Stimulated activated naive CD4-positive, alpha-beta T cell (primary cell): Measurements from ENCODE around the gene PLXNA4.

Experiments
- DNase-seq, 6 experiments: peaks; one replicate each; lab custom pipeline; 2025; lab: John Stamatoyannopoulos, UW

Gene PLXNA4

DNA sequence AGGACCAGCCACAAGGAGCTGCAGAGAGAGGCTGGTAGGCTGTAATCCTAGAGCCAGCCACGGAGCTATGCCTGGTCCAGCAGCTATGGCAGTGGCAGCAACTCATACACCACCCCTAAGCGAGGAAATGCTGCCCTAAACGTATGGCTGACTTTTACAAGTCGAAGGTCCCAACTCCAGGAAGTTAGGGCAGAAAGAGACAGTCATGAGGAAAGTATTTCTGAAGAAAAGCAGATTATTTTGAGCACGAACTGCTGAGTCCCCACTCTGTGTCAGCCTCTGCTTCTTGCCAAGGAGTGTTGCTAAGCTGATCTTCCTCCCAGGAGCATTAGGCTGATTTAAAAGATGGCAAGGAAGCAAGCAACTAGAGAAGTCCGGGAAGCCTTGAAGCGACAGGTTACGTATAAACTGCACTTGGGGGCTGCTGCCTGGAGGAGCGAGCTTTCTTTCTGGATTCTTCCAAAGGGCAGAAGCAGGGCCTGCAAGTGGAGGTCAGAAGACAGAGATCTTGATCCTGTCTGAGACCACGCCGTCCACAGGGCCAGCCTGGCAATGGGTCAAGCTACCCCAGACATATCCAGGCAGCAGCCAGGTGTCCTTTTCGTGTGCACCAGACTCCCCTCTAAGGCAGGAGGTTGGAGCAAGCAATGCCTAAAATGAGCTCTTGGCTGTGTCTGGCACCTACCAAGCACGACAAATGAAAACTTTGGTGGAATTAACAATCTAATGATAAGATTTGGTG is 39.4 kb downstream of the PLXNA4 start:
- DNase-seq, result no peak

DNA sequence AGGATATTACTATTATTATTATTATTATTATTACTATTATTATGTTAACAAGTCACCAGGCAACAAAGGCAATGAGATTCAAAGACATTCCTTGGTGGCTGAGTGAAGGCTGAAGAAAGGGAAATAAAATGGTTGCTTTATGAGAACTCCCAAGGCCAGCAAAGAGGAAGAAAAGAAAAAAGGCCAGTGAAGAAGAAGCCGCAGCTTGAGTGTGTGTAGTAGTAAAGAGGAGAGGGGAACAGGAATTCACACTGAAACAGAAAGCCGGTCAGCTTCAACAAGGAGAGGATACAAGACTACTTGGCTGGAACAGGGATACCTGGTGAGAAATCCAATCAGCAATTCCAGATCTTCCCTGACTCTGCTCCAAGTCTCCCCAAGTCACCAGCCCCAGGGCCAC is 42.4 kb downstream of the PLXNA4 start:
- no peak for DNase-seq

DNA sequence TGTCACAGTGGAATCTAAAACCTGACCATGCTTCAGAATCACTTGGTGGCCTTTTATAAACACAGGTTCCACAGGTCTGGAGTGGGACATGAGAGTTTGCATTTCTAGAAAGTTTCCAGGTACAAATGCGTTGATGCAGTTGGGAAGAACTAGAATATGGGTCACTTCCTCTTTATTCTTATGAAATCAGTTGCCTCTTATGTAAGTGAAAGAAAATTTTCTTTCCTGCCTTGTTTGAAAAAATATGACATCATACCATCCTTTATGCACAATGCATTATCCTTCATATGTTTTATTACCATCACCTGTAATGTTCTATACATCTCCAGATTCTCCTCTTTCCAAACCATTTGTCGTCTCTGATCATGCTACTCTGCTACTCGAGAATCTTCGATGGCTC is 44.0 kb downstream of the PLXNA4 start:
- DNase-seq, result no peak

DNA sequence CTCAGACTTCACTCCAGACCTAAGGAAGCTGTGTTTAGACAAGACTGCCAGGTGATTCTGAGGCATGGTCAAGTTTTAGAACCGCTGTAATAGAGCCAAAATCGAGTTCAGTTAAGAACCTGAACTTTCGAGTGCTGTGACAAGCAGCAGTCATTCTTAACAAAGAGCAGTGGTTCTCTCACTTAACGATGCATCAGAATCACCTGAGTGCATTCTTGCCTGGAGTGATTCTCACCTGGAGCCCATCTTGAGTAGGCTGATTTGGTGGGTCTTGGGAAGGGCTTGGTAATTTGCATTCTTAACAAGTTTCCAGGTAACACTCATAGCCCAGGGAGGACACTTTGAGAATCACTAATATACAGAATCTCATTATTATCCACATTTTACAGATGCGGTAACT is 44.7 kb downstream of the PLXNA4 start:
- DNase-seq, result no peak

DNA sequence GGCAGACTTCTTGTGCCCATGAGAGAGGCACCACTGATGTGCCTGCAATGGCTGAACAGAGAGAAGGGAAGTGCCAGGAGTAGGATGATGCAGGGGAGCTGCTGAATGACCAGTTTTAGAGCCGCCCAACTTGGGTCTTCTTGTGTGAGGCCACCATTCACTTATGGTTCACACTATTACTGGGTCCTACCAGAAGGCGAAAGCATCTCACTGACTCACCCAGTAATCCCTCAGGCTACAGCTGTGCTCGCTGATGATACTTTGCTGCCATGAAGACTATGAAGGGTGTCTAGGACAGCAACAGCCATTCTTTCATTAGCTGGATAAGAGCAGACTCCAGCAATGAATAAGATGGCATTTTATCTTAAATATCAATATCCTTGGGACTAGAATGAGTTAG is 47.6 kb downstream of the PLXNA4 start:
- no peak for DNase-seq

DNA sequence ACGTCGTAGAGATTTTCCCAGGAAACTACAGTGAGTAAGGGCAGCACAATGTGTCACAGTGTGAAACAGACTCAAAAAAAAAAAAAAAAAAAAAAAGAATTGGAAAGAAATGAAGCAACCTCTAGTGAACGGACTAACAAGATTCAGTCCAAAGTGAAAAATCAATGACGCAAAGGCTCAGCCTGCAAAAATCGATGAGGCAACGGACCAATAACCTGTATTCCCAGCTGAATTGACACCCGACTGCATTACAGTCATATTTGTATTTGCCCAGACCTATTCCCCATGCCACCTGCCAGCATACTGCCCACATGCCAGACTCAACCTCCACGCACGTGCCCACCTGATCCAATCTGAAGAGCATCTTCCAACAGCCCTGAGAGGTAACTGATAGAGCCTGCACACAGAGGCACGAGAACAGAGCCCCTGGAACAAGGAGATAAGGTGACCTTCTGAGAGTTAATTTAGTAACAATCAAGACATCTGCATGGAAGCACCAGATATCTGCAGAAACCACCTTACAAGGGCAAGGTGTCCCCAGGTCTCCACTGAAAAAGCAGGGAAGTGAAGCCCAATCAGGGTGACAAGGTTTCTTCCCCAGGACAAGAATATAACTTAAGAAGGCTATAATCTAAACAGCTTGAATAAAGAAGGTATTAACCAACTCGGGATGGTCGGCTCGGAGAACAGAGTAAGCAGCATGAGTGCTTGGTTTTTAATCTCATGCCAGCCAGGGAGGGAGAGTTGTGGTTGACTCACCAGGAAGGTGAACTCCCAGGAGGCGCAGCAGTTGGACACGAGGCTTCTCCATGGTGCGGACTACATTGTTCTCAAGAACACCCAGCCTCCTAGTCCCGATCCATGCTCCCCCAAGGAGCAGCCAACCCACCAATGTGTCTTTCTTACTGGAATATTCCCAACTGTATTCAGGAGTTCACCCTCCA is 48.5 kb downstream of the PLXNA4 start:
- DNase-seq, result no peak

DNA sequence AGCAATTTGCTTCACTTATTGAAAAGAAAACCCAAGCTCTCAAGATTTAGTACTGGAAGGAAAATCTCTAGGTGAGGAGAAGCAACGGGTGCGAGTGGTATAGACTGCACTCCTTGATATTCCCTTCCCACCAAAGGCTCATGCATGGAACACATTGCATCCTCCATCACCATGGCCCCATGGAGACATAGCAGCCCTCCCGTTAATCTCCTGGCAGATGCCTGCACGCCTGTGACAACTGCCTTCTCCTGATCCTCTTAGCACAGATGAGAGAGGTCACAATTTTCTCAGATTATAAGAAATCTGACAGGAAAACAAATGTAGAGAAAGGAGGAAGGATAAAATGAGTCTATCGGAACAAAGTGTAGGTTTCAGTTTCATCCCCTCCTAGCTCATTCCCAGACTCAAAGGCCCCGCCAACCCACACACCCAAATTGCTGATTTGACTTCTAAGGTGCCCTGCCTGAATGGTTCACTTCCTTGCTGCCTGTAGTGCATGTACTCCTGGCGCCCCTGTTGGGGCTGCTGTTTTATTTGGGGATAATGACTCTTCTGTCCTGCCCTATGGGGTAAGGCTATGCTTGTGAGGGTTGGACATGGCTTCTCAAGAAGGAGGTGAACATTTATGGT is 50.0 kb downstream of the PLXNA4 start:
- DNase-seq, result no peak

DNA sequence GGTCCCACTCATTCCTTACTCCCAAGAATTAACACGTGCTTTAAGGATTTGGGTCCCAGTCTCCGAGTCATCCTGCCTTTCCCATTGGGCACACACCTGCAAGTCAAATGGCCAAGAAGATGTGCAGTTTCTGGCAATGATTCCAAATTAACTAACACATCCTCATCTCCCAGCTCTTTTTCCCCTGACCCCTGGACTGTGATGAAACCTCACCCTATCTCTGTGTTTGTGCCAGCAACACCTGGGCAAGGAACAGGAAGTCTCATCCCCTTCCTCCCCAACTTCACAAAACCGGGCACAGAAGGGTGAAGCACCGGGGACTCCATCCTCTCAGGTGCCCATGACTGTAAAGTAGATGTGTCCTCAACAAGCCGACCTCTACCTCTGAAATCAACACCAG is 54.8 kb downstream of the PLXNA4 start:
- DNase-seq, result no peak

DNA sequence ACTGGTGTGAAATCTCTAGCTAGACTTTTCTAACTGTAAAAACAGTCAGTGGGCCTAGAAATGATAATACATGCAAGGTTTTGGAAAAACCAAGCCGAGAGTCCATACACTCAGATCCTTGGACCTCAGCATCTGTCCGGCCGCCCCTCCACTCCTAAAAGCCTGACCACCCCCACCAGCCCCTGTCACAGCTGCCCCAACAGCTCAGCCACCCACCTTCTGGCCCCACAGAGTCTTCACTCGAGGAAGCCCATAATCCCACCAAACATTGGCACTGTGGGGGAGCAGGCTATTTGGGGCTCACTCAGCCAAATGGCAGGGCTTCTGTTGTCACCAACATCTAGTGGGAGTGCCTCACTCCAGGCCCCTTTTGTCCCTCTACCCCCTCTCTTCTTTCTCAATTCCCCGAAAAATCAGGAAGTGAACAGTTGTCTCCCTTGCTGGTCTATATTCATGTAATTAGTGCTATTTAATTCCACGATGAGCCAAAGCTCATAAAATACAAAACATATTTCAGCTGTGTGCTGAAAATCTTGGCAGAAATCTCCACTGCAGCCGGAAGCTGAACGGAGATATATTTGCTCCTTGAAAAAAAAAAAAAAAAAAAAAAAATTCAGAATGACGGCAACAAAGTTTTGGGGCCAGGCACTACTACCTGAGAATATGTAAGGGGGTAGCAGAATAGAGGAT is 55.5 kb downstream of the PLXNA4 start:
- DNase-seq, result no peak

DNA sequence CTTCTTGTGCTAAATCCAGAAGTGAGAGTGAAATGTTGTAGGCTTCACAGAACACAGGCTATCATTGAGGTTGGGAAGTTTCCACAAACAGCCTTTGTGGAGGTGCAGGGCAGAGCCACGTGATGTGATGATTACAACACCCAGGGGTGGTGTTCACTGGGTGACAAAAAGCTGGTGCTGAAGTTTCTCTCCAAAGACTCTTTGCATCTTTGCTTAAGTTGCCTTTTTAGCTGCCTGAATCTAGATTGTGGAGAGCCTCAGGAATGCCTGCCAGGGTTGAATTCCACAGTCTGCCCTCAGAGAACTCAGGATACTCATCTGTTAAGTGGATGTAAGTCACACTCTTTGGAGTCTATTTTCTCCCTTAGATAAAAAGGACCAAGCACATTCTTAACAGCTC is 56.3 kb downstream of the PLXNA4 start:
- no peak for DNase-seq

DNA sequence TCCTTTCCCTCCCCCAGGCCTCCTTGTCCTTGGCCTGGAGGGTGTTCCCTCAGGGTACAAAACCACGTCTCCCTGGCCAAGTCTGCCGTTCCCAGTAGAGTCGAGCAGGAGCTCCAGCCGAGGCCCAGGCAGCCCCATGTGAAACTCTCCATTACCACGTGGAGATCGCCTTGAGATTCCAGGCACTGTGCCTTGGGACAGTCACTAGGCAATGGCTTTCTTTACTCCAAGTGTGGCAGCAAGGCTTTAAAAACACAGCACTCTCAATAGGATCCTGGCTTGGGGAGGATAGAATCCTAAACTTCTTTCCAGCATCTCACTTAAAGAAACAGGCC is 57.5 kb downstream of the PLXNA4 start:
- DNase-seq, result no peak

DNA sequence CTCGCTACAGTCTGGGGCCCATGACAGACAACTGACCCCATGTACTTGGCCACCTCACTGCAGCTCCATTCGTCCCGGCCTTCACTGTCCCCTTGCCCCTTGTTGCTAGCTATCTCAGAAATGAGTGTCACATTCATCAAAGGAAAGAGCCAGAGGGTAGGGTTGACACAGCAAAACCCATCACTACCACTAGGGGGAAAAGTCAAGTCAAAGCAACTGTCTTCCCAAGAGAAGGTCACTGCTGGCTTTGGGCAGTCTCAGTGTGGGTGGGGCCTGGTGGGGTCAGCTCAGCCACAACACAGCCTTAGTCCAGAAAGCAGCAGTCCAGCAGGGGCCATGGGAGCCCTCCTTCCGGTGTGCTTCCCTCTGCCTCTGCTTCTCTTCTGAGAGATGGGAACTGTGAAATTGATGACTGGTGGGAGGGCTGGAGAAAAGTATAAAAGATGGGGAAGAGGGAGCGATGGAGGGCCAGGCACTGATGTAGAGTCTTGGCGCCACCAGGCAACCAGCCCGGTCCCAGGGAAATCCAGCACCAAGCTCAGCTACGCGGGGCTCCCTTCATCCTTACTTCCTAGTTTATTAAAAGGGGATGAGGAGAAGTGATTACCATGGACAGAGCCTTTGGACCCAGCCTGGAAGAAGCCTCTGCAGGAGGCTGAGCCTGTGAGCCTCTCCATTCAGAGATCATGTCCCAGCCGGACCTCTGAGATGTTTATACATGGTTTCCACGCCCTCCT is 58.0 kb downstream of the PLXNA4 start:
- DNase-seq, result no peak

DNA sequence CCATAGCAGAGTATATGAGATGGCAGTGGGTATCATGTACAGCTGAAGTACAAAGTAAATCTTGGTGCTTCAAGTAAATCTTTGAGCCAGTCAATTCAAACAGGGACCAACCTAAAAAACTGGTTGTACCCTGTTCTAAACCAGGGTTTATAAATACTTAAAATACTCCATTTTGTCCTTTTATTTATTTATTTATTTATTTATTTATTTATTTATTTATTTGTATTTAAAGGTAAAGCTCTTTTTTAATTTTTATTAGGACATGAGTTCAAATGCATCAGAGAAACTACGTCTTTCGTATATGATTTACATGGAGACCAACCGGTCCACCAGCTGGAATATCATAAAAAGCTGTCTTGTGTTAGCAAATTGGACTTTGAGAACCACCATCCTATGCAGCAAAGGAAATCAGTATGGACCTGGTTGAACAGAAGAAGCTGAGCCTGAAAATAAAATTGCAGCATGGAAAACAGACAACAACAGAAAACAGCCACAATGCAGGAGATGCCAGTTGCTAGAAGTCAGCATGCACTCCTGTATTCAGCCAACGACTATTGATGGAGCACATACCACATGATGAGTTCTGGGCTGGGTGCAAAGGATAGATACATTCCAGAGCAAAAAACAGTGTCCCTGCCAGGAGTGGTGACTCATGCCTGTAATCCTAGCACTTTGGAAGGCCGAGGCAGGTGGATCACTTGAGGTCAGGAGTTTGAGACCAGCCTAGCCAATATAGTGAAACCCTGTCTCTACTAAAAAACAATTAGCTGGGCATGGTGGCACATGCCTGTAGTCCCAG is 60.0 kb downstream of the PLXNA4 start:
- no peak for DNase-seq

DNA sequence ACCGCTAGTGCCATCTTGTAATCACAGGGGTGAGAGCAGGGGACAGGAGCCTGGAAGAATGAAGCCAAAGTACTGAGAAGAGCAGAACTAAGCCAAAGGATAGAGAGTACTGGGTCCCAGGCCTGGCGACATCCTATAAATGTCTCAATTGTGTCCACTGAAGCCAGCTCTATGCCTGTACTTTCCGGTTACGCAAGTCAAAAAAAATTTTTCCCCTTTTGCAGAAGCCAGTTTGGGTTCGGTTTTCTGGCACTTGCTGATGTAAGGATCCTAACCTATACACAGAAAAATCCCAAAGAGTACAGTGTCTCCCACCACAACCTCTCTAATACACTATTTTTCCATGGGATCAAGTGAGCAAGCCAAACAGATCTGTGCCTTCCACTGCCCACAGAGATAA is 61.1 kb downstream of the PLXNA4 start:
- no peak for DNase-seq

DNA sequence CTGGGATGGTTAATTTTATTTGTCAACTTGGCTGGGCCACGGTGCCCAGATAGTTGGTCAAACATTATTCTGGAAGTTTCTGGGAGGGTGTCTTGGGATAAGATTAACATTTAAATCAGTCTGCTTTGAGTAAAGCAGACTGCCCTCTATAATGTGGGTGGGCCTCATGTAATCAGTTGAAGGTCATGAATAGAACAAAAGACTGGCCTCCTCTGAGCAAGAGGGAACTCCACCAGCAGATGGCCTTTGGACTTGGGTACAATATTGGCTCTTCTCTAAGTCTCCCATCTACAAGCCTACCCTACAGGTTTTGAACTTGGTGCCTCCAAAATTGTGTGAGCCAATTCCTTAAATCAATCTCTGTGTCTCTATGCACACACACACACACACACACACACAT is 61.8 kb downstream of the PLXNA4 start:
- DNase-seq, result no peak

DNA sequence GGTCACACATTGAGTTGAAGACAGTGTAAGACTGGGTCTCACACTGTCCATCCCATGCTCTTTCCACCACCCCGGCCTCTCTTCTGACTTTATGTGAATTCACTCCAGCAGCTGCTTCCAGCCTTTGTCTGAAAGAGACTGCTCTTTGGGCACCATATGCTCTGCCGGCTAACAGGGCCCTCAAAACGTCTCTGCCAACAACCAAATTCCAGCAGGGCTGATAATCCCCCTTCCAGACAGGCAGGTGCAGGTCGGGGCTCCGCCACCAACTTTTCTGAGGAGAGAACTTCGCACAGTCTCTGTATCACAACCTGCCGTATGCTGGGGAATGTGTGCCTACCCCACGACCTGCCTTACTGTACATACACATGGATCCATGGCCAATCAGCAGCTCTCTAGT is 64.3 kb downstream of the PLXNA4 start:
- no peak for DNase-seq

DNA sequence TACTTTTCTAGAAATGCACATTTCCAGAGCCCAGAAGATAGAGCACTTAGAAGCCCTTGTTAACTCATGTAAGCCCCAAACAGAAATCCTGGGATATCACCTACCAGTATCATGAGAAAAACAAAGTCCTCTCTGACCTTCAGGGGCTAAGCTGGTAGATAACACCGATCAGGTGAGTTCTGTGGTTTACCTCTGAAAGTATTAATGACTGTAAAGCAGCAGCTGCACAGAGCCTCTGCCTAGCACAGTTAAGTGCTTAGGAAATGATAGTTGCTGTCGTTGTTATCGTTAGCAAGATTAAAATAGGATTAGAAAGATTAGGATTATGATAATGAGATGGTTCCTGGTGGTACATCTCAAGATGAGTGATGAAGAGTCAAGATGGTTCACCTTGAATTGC is 64.9 kb downstream of the PLXNA4 start:
- DNase-seq, result no peak

DNA sequence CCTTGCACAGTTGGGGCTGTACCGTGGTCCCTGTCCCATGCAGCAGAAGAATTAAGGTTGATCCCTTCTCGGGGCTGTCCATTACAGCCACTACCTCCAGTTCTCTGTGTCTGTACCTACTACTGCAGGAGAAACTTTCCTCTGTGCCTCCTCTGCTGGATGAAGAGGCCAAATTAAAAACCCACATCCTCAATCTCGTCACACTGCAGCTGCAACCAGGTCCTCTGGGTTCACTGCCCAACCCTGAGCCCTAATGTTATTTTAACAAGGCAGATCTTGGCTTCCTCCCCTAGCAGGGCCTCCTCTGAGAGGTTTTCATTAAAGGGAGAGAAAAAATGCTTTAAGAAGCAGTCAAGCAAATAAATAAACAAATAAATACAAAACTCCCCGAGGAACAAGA is 66.6 kb downstream of the PLXNA4 start:
- peak in 1 of 6 experiments; percentile 8 for DNase-seq

DNA sequence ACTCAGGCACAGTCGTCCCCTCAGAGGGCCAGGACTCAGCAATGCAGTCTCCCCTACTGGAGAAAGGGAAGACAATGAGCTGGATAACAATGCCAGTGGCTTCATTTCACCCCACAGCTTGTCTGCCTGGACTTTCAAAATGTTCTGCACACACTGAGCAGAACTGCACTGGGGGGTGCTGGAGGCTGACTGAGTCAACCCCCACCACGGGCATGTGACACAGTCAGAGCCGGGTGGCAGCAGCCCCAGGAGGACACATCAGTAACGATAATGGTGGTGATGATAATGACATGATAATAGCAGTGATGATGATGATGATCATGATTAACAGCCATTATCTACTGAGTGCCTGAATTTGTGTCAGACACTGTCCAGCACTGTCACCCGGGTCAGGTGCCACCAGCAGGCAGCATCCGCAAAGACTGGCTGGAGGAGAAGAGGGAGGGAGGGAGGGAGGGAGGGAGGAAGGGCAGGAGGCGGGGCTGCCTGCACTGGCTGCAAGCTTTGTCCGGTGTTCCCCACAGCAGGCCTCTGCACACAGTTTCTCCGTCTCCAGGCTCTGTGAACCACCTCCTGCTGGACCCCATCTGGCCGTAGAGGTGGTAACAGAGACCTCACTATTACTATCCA is 67.4 kb downstream of the PLXNA4 start:
- DNase-seq, result no peak

DNA sequence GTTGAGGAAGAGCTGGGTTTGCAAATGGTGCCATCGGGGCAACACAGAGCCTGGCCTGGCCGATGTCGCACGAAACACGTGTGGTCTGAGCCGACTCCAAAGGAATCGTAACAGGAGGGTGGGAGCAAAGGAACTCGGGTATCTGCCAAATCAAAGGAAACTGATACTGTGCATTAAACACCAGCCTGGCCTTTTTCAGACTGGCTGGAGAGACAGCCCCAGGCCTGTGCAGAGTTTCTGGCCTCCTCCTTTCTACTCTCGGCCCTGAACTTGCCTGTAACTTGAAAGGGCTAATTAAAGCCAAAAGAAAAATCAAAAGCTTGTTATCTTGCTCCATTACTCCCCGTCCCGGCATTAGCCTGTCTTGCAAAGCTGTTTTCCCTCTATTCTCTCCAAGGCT is 71.4 kb downstream of the PLXNA4 start:
- DNase-seq, result no peak
